GM12801 (cell line): Measurements from ENCODE around the gene GPC5.

ENCODE experiments used
- CTCF ChIP-seq: IDR thresholded peaks from one replicate; pipeline ENCODE4 v1.5.1; 2011; ENCODE audit warnings: control low read depth; ENCODE audit not compliant: insufficient read length; ENCODE audit errors: extremely low read depth

The GPC5 gene

GRCh38 chr13:91813253-91813652, 414.8 kb downstream of the GPC5 start:
- no peak for TF ChIP-seq CTCF

GRCh38 chr13:91816263-91816807, 417.9 kb downstream of the GPC5 start:
- TF ChIP-seq CTCF: no peak

GRCh38 chr13:91817250-91817649, 418.8 kb downstream of the GPC5 start:
- TF ChIP-seq CTCF: no peak

- no peak for TF ChIP-seq CTCF
Measured at GRCh38 chr13:91824416-91824815, 426.0 kb downstream of the GPC5 start.

- no peak for TF ChIP-seq CTCF
Measured at GRCh38 chr13:91825516-91825915, 427.1 kb downstream of the GPC5 start.

GRCh38 chr13:91836553-91836952, 438.1 kb downstream of the GPC5 start:
- no peak for TF ChIP-seq CTCF

- no peak for TF ChIP-seq CTCF
Measured at GRCh38 chr13:91845612-91846011, 447.2 kb downstream of the GPC5 start.
